Mucosa of descending colon (tissue), 3 donors: ENCODE data around the gene GPA33. TPM values are rescaled to one million over a fixed set of nuclear protein-coding genes. Genes with fewer than 3 reads are reported as not detected.

Source experiments
- ATAC-seq: fragments of 200-7000 bp; cut with Tn5 transposase; one replicate; pipeline ENCODE4 v1.9.1; 2020; ENCODE audit warnings: mild to moderate bottlenecking, moderate library complexity
- DNase-seq, 3 donors: peaks; one replicate each; pipeline ENCODE4 v3.0.0-alpha.2; 2020
- H3K36me3 ChIP-seq: fragments of 200-600 bp; one replicate; pipeline ENCODE4 v1.8.0; 2021; ENCODE audit warnings: low read depth, mild to moderate bottlenecking
- H3K4me1 ChIP-seq: fragments of 200-600 bp; one replicate; pipeline ENCODE4 v1.8.0; 2021; ENCODE audit warnings: low read depth, mild to moderate bottlenecking
- H3K4me3 ChIP-seq: fragments of 200-600 bp; one replicate; pipeline ENCODE4 v1.8.0; 2021; ENCODE audit warnings: mild to moderate bottlenecking
- H3K9me3 ChIP-seq: fragments of 200-600 bp; one replicate; pipeline ENCODE4 v1.8.0; 2021; ENCODE audit warnings: mild to moderate bottlenecking
- intact Hi-C, 2 donors: fragments of 100-400 bp; cut with DNase I in 1 of 2; cut with micrococcal nuclease in 1 of 2; formaldehyde crosslinking; loops; one replicate each; pipeline versions ENCODE4 v1.11.0 to v1.11.1; 2022; cut with DNase I, micrococcal nuclease
- total RNA-seq, 3 donors: library from RNA; stranded (reverse); fragmentation: NEBNext Ultra II Directional in 2 of 3; extraction: Animal tissue kit (Norgen Biotek cat#: 25700) in 2 of 3; gene quantifications; one replicate each; pipeline versions ENCODE4 v1.2.1 to v1.2.4, GENCODE V29; 2021 to 2023
- TF ChIP-seq, protein P1 (sequence below): fragments of 200-600 bp; IDR thresholded peaks from one replicate; pipeline ENCODE4 v1.8.0; 2022; ENCODE audit warnings: antibody characterized with exemption, mild to moderate bottlenecking
- donor health status: DM: no; HTN: no; CAD: no; lungs with moderate emphysema.
- donor health status: DM: no; HTN: no; CAD: no.
- donor health status: DM: no; HTN: yes; CAD: no.

The GPA33 gene
- total RNA-seq, 3 donors from 2014 or later = 221 to 764 (median 482) TPM

DNA sequence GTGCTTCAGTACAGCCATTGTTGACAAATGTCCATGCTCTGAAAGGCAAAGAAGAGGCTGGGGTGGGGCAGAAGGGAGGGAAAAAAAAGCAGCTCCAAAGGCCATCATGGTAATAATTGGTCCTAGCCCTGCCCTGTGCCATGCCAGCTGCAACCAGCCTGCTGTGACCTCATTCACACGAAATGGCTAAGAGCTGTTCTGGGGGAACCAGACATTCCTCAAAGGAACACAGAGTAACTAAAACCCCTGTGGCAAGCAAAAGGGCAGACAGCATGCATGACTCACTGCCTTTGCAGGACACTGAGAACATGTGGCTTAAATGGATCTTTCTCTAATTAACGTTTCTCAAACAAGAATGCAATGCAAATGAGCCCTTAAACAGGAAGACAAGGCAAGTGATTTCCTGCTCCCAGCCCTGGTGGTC lies 46.0 kb upstream of the GPA33 start:
- ATAC-seq = peak; percentile 88
- Histone ChIP-seq H3K36me3 (no peaks in the 10 kb centered on the region), H3K4me1 (no peaks in the 10 kb centered on the region), H3K9me3 (no peaks in the 10 kb centered on the region), H3K4me3 (no peak overlapping the region)
- TF ChIP-seq, protein P1, sequence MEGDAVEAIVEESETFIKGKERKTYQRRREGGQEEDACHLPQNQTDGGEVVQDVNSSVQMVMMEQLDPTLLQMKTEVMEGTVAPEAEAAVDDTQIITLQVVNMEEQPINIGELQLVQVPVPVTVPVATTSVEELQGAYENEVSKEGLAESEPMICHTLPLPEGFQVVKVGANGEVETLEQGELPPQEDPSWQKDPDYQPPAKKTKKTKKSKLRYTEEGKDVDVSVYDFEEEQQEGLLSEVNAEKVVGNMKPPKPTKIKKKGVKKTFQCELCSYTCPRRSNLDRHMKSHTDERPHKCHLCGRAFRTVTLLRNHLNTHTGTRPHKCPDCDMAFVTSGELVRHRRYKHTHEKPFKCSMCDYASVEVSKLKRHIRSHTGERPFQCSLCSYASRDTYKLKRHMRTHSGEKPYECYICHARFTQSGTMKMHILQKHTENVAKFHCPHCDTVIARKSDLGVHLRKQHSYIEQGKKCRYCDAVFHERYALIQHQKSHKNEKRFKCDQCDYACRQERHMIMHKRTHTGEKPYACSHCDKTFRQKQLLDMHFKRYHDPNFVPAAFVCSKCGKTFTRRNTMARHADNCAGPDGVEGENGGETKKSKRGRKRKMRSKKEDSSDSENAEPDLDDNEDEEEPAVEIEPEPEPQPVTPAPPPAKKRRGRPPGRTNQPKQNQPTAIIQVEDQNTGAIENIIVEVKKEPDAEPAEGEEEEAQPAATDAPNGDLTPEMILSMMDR = no peak
- DNase-seq = peak; percentile 49 to 58 (median 53)
- intact Hi-C loops = no loop called here

DNA sequence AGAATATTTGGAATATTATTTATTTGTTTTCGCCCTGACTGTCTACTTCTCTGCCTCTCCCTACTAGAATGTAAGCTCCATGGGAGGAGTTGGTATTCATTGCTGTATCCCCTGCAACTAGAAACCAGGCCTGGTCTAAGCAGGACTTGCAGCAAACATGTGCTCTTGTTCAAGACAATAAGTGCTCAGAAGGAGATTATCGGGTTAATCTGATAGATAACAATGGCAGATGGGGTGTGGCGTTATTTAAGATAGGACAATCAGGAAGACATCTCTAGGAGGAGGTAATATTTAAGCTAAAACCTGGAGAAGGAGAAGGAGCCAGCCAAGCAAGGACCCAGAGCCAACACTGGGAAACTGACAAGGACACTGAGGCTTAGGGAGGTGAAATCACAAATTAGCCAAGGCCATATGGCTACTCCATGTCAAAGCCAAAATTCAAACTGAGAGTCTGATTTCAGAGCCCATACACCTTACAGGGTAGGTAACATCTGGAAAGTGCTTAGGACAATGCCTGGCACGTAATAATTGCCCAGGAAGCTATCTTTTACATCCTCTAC lies 45.2 kb upstream of the GPA33 start:
- DNase-seq = no peak
- H3K36me3 ChIP-seq = no peaks in the 10 kb centered on the region
- no peak overlapping the region for H3K4me3 ChIP-seq
- intact Hi-C loops = no loop called here
- TF ChIP-seq, protein P1 = no peak
- H3K4me1 ChIP-seq = no peaks in the 10 kb centered on the region
- ATAC-seq = peak; percentile 34
- no peaks in the 10 kb centered on the region for H3K9me3 ChIP-seq

DNA sequence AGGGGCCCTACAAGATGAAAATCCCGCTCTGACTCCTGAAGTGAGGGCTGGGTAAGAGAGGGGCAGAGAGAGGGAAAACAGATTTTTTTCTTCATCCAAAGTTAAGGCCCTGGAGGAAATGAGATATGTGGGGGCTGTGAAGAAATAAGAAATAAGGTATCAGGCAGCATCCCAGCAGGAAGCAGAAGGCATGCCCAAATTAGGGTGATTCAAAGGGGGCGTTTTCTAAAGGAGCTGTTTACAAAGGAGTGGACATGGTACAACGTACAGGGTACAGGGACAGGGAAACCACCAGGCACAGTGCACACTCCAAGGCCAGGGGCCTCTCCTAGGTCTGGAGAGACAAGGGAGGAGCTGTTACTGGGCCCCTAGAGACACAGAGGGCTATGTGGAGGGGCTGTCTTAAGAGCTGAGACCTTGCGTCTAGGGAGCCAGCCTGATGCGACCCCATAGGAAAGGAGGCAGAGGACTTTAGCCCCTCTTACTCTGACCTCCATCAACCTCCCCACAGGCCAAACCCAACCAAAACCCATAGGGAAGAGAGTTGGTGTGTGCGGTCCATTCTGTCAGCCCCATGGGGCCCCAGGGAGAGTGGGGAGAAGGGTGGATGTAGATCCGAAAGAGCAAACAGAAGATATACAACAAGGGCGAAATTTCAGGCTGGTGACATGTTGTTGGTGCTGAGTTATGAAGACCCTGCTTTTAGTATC lies 42.3 kb upstream of the GPA33 start:
- H3K36me3 ChIP-seq = no peaks in the 10 kb centered on the region
- no peaks in the 10 kb centered on the region for H3K4me1 ChIP-seq
- TF ChIP-seq, protein P1 = no peak
- H3K9me3 ChIP-seq = no peaks in the 10 kb centered on the region
- H3K4me3 ChIP-seq = no peak overlapping the region
- intact Hi-C loops = no loop called here
- DNase-seq = no peak
- peak; percentile 42 for ATAC-seq

DNA sequence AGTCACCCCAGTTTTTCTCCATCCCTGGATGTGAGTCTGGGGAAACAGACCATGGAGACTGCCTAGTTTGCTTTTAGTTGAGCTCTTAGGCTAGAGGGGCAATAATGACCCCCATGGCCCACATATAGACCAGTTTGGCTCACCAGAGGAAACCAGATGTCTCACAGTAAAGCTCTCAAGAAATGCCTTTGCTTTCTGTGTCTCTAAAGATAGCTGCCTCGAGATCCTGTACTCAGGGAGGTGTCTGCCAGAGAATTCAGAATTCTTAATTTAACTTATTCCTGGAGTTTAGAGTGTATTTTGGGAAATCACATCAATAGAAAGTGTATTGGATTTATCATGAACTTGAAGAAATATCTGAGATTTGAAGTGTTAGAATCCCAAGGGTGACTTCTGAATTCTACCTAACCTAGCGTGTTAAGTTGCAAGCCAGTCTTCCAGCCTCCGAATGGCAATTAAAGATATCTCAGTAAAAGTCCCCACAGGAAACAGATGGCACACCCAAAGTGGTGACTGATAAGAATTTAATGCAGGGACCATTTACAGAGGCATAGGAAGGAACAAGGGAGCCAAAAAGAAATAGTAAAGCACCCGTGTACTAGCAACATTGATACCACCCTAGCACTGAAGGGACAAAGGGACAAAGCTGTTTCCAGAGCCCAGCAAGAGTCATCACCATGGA lies 40.8 kb upstream of the GPA33 start:
- ATAC-seq (peak; percentile 52), DNase-seq (no peak)
- TF ChIP-seq, protein P1 = no peak
- intact Hi-C loops = no loop called here
- Histone ChIP-seq H3K9me3 (no peaks in the 10 kb centered on the region), H3K4me3 (no peak overlapping the region), H3K36me3 (no peaks in the 10 kb centered on the region), H3K4me1 (no peaks in the 10 kb centered on the region)

DNA sequence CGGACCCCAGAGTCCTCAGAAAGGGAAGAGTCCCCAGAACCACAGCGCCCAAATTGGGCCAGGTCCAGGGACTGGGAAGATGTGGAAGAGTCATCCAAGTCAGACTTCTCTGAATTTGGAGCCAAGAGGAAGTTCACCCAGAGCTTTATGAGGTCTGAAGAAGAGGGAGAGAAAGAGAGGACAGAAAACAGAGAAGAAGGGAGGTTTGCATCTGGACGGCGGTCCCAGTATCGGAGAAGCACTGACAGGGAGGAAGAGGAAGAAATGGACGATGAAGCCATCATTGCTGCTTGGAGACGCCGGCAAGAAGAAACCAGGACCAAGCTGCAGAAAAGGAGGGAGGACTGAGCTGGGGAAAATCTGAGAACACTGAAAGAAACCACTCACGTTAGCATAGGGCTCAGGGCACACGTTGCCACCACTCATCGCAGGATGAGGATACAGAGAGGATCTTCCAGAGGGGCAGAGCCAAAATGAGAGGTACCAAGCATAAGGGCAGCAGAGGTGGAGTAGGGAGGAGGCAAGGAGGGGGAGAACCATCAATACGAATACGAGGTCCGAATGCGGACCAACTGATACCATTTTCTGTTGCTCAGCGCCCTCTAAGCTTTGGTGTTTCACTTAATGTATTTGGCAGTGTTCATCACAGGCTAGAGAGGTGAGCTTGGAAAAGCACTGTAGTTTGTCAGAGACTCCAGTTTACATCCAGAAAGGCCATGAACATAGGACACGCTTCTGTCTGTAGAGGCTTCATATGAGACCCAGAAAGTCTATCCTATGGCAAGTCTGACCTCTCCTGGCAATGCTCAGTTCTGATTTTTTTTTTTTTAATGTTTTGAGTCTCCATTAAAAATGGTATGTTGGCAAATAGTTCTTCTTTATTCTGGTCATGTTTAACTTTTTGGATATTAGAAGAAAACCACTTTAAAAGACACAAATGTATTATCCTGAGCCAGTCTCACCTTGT lies 38.4 kb upstream of the GPA33 start:
- H3K36me3 ChIP-seq = no peaks in the 10 kb centered on the region
- ATAC-seq (peak; percentile 17), DNase-seq (no peak)
- H3K9me3 ChIP-seq = no peaks in the 10 kb centered on the region
- H3K4me1 ChIP-seq = no peaks in the 10 kb centered on the region
- intact Hi-C loops = no loop called here
- TF ChIP-seq, protein P1 = no peak
- H3K4me3 ChIP-seq = no peak overlapping the region
